ENCODE results near the gene EEF1G.
"Not testable (repeated sequence)": the region's sequence is repeated elsewhere in the genome, so short reads cannot be mapped to it uniquely, and the experiment has no call there.

EEF1G gene

GRCh38 chr11:62603776-62604299 lies 30.1 kb upstream of the EEF1G start:
- DNase-seq (ENCODE audit: low read depth in 2 of 2), result no peak

- no peak for DNase-seq (ENCODE audit: low read depth in 2 of 2)
These were observed 29.3 kb upstream of the EEF1G start for GRCh38 chr11:62603072-62603408.

GRCh38 chr11:62602141-62603071 lies 28.7 kb upstream of the EEF1G start:
- no peak for DNase-seq (ENCODE audit: low read depth in 2 of 2)

- DNase-seq (ENCODE audit: low read depth in 2 of 2), result peak; percentile 98 to 99
These were observed 27.9 kb upstream of the EEF1G start, which contains the start of gene MTA2 for GRCh38 chr11:62601372-62602140. TSS of gene MTA2 (minus strand) at chr11:62601865. CDS start at chr11:62601450, 415 bp downstream.

- no peak for DNase-seq (ENCODE audit: low read depth in 2 of 2)
These were observed 27.4 kb upstream of the EEF1G start for GRCh38 chr11:62601122-62601371.

GRCh38 chr11:62600367-62601121 lies 26.9 kb upstream of the EEF1G start:
- DNase-seq (ENCODE audit: low read depth in 2 of 2), result no peak

GRCh38 chr11:62599901-62600300 lies 26.2 kb upstream of the EEF1G start:
- DNase-seq (ENCODE audit: low read depth in 2 of 2), result no peak

- DNase-seq (ENCODE audit: low read depth in 2 of 2), result peak; percentile 81 to 91
These were observed 25.5 kb upstream of the EEF1G start for GRCh38 chr11:62599069-62599696.

GRCh38 chr11:62595124-62595523 lies 21.4 kb upstream of the EEF1G start:
- DNase-seq (ENCODE audit: low read depth in 2 of 2), result no peak

- DNase-seq (ENCODE audit: low read depth in 2 of 2), result peak; percentile 44 to 66
These were observed 19.8 kb upstream of the EEF1G start for GRCh38 chr11:62593434-62594044.

- no peak for DNase-seq (ENCODE audit: low read depth in 2 of 2)
These were observed 19.3 kb upstream of the EEF1G start for GRCh38 chr11:62592989-62593421.

- DNase-seq (ENCODE audit: low read depth in 2 of 2), result no peak
These were observed 18.6 kb upstream of the EEF1G start for GRCh38 chr11:62592146-62592815.

GRCh38 chr11:62591448-62592145 lies 17.9 kb upstream of the EEF1G start, which contains the start of gene TUT1:
TSS of gene TUT1 (minus strand) at chr11:62591523. CDS start at chr11:62591485, 38 bp downstream.
- DNase-seq (ENCODE audit: low read depth in 2 of 2), result peak; percentile 91 to 95

- no peak for DNase-seq (ENCODE audit: low read depth in 2 of 2)
These were observed 15.4 kb upstream of the EEF1G start for GRCh38 chr11:62588966-62589637.

GRCh38 chr11:62585356-62585755 lies 11.7 kb upstream of the EEF1G start:
- DNase-seq (ENCODE audit: low read depth in 2 of 2), result not testable (repeated sequence)

GRCh38 chr11:62581735-62582134 lies 8.0 kb upstream of the EEF1G start:
- DNase-seq (ENCODE audit: low read depth in 2 of 2), result not testable (repeated sequence)

GRCh38 chr11:62580959-62581715 lies 7.4 kb upstream of the EEF1G start:
- DNase-seq (ENCODE audit: low read depth in 2 of 2), result no peak

GRCh38 chr11:62579252-62579651 lies 5.6 kb upstream of the EEF1G start:
- DNase-seq (ENCODE audit: low read depth in 2 of 2), result no peak

Data from stimulated activated CD8-positive, alpha-beta memory T cell treated with anti-CD3 and anti-CD28 coated beads, Interleukin-15, amount 100 ng/mL, for 4 hours (primary cell).